Measurements from ENCODE around the gene TMEM132C.
"Not testable (repeated sequence)": the region's sequence is repeated elsewhere in the genome, so short reads cannot be mapped to it uniquely, and the experiment has no call there.

Gene TMEM132C

DNA sequence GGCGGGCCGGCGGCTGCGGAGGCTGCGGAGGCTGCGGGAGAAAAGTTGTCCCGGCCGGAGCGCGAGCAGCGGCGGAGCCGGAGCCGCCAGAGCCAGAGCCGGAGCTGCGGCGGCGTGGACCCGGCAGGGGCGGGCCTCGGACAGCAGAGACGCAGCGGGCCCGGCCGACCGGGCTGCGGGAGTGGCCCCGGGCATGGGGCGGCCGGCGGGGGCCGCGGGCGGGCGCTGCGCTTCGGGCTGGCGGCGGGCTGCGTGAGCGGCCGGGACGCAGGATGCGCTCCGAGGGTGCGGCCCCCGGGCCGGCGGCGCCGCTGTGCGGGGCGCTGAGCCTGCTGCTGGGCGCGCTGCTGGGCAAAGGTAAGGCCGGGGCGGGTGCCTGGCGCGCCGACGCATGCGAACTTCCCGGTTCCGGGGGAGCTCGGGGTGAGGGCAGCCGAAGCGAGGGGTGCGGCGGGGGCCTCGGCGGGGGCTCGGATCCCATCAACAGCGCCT, at the start of gene TMEM132C:
Gene TMEM132C (plus strand): TSS at position 40 of the 492 bp plus-strand sequence. CDS start 233 bp downstream, at position 273.
- DNase-seq, result peak in 8 of 56 donors; percentile 19 to 51 (median 31)

- DNase-seq, result no peak
These were observed 42.7 kb upstream of the TMEM132C start for GRCh38 chr12:128224226-128224625.

GRCh38 chr12:128228581-128228980, 38.4 kb upstream of the TMEM132C start:
- no peak for DNase-seq

GRCh38 chr12:128235635-128236417, 31.1 kb upstream of the TMEM132C start:
- no peak for DNase-seq

DNA sequence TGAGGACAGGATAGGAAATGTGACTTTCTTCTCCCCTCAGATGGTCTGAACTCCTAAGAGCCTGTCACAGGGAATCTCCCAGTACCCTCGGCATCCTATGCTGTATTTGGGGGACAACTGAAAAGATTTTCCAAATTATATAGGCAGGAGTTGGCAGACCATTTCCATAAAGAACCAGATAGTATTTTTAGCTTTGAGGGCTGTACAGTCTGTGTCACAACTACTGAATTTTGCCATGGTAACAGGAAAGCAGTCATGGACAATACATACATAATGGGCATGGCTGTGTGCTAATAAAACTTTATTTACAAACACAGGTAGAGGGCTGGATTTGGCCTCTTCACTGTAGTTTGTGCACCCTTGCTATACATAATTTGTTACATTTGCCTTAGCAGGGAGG, 30.4 kb upstream of the TMEM132C start:
- DNase-seq, result no peak

GRCh38 chr12:128240745-128241144, 26.2 kb upstream of the TMEM132C start:
- no peak for DNase-seq

GRCh38 chr12:128245121-128245520, 21.8 kb upstream of the TMEM132C start:
- DNase-seq, result no peak

- no peak for DNase-seq
These were observed 21.1 kb upstream of the TMEM132C start for GRCh38 chr12:128245905-128246304.

DNA sequence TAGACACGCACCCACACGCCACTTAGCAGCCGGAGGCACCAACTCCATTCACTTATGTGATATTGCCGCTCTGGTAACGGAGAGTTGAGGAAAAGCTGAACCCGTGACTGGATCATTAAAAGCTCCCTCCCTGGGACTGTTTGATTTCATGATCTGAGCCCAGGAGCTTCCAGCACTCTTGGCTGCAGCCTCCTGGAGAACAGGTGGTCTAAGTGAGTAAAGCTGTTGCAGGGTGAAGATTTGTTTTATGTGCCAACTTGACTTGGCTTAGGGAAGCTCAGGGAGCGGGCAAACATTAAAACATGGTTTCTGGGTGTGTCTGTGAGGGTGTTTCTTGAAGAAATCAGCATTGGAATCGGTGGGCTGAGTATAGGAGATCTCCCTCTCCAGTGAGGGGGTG, 16.9 kb upstream of the TMEM132C start:
- no peak for DNase-seq

GRCh38 chr12:128253829-128254228, 13.1 kb upstream of the TMEM132C start:
- not testable (repeated sequence) for DNase-seq

GRCh38 chr12:128258866-128259555, 8.0 kb upstream of the TMEM132C start:
- DNase-seq, result peak in 19 of 56 donors; percentile 10 to 68 (median 34)

DNA sequence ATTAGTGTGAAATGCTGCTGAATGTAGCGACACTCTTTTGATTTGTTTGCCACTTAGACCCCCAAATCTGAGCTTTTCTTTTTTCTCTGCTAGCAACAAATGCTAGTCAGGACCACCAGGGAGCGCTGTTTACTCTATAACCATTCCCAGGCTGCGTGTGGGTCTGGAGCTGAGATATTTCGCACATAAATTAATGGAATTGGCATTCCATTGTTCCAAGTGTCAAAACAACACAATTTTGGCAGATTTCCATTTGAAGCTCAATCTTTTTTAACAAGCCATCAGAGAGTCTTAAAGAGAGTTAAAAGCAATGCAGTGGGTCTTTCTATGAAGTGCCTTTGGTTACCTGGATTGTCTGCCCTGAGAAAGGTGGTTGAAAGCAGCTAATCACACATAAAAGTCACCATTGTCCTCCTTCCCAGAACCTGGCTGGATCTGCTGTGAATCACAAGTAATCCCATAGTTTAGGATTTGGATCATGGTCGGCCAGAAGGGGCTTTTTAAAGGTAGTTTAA, 7.4 kb upstream of the TMEM132C start:
- peak in 39 of 56 donors; percentile 5 to 82 (median 39) for DNase-seq

- no peak for DNase-seq
These were observed 5.2 kb upstream of the TMEM132C start for GRCh38 chr12:128261757-128262156.

- peak in 1 of 56 donors; percentile 9 for DNase-seq
These were observed 1.4 kb upstream of the TMEM132C start for GRCh38 chr12:128265566-128265965.

- DNase-seq, result no peak
These were observed 884 bp upstream of the TMEM132C start for GRCh38 chr12:128266086-128266485.

DNA sequence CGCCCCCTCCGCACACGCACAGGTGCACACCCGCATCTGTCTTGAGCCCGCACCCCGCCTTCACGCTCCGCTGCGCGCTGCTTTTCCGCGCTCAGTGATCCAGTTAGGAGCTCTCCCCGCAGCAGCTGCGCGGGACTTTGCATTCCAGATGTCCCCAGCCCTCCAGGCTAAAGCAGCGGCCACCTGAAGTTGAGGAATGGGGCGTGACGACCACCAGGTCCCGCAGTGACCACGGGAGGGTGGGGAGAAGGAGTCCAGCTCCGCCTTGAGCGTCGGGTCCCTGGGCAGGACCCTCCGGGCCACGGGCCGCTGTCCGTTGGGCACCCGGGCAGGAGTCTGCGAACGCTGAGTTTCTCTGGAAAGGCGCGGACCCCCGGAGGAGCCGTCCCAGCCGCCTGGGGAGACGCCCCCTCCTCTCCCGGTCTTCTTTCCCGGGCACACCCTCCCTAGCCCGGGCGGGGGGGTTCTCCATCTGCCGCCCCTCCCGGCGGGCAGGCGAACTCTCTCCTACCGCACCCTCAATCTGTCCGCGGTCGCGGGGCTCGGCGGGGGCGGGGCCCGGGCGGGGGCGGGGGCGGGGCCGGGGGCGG, 334 bp upstream of the TMEM132C start:
- peak in 8 of 56 donors; percentile 11 to 38 (median 26) for DNase-seq

DNA sequence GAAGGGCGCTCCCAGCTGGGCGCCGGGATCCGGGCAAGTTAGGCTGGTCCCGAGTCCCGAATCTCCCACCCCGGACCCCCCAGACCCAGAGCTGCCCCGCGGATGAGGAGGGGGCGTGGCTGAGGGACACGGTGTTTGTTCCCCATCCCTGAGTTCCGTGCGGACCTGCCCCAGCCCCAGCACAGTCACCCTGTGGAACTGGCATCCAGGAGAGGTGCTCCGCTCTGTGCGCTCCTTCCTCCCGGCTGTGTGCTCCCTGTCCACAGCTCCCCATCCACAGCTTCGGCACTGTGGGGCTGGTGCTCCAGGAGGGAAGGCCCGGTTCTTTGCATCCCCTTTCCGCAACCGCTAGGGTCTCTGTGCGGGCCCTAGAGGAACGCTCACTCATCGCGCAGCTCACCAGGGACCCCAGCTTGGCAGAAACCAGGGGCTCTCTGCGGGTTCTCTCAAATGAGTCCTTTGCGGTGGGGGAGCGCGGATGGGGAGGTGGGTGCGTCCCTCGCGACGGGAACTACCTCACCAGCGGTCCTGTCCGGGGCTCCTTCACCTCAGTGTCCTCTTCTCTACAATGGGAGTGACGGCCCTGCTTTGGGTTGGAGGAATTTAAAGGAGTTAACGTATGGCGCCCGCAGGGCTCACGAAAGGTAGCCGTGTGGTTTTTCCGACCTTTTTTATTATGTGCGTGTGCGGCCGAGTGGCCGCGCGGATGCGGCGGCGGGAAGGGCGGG, 845 bp downstream of the TMEM132C start:
- peak in 6 of 56 donors; percentile 9 to 34 (median 15) for DNase-seq

DNA sequence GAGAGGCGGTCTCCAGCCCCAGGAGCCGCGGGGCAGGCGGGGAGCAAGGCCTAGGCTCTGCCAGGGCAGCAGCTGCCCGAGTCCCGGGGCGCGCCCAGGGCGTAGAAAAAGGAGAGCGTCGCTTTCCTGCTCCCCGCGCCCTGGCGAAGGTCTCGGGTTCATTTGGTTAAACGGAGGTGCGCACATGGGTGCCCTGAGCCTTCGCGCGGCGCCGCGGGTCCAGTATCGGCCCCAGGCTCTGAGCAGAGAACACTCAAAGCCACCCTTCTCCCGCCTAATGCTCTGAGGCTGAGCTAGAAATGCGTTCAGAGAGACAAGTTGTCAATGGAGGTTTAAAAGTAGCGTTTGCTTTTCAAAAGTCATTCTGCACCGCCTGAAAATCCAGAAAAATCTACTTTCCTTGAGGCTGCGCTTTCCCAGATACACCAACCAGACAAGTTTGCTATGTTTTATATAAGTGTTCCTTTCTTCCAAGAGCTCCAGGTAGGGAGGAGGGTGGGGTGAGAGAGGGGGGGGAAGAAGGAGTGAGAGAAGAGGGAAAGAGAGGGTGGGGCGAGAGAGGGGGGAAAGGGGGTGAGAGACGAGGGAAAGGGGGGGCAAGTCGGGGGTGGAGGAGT, 1.5 kb downstream of the TMEM132C start:
- peak in 2 of 56 donors; percentile 2 to 26 for DNase-seq

- DNase-seq, result no peak
These were observed 2.2 kb downstream of the TMEM132C start for GRCh38 chr12:128269181-128269591.

- DNase-seq, result no peak
These were observed 9.5 kb downstream of the TMEM132C start for GRCh38 chr12:128276471-128276870.

DNA sequence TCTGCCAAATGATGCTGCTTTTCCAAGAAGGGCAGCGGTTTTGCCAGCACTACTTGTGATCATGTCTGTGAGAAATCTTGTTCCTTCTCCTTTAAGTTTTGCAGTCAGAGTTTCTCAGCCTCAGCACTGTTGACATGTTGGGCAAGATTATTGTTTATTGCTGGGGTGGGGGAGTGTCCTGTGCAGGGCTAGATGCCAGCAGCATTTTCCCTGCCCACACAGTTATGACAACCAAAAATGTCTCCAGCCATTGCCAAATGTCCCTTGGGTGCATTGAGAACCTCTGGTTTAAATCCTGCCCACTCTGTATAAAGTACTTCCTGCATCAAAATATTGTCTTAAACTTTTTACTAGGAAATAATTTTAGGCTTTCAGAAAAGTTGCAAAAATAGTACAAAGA, 20.0 kb downstream of the TMEM132C start:
- DNase-seq, result no peak

Data from amygdala (tissue), 56 donors.